ENCODE measurements around the gene HCK.

- TF ChIP-seq POLR2A (IDR thresholded peaks at IDR 0.05) (no peak), EP300 (IDR thresholded peaks at IDR 0.05) (no peak)
These were observed 31.4 kb downstream of the HCK start for GRCh38 chr20:32083469-32083868.

All from ovary (tissue), 1 donor.